ENCODE measurements around the gene GSDMA. TPM values are rescaled to one million over a fixed set of nuclear protein-coding genes. Genes with fewer than 3 reads are reported as not detected.

Gene GSDMA
- total RNA-seq, 1 donor from 2014 or later, result not detected

- peaks cover 47% of the 10 kb centered on the region for H3K36me3 Mint-ChIP-seq (ENCODE audit: low read depth, unreplicated experiment)
- no peak overlapping the region for H3K27ac Mint-ChIP-seq (ENCODE audit: unreplicated experiment)
- H3K27me3 Mint-ChIP-seq (ENCODE audit: unreplicated experiment), result peaks cover 3% of the 10 kb centered on the region
- no peak for TF ChIP-seq CTCF (IDR thresholded peaks at IDR 0.05; ENCODE audit: unreplicated experiment)
- peak overlapping the region; percentile 42 for H3K4me3 Mint-ChIP-seq (ENCODE audit: unreplicated experiment)
- no peaks in the 10 kb centered on the region for H3K4me1 Mint-ChIP-seq (ENCODE audit: unreplicated experiment)
- no peak for DNase-seq (ENCODE audit: low spot score)
- no peaks in the 10 kb centered on the region for H3K9me3 Mint-ChIP-seq (ENCODE audit: unreplicated experiment)
Measured at GRCh38 chr17:40025559-40025958, 62.8 kb downstream of the GSDMA start.

GRCh38 chr17:40025991-40026815 lies 63.4 kb downstream of the GSDMA start:
- no peaks in the 10 kb centered on the region for H3K9me3 Mint-ChIP-seq (ENCODE audit: unreplicated experiment)
- H3K27ac Mint-ChIP-seq (ENCODE audit: unreplicated experiment), result no peak overlapping the region
- peaks cover 5% of the 10 kb centered on the region for H3K27me3 Mint-ChIP-seq (ENCODE audit: unreplicated experiment)
- no peaks in the 10 kb centered on the region for H3K4me1 Mint-ChIP-seq (ENCODE audit: unreplicated experiment)
- peak overlapping the region; percentile 48 for H3K4me3 Mint-ChIP-seq (ENCODE audit: unreplicated experiment)
- H3K36me3 Mint-ChIP-seq (ENCODE audit: low read depth, unreplicated experiment), result peaks cover 48% of the 10 kb centered on the region
- TF ChIP-seq CTCF (IDR thresholded peaks at IDR 0.05; ENCODE audit: unreplicated experiment), result no peak
- DNase-seq (ENCODE audit: low spot score), result no peak

GRCh38 chr17:40026816-40027613 lies 64.2 kb downstream of the GSDMA start:
- Mint-ChIP-seq H3K27me3 (ENCODE audit: unreplicated experiment) (peaks cover 6% of the 10 kb centered on the region), H3K4me3 (ENCODE audit: unreplicated experiment) (no peak overlapping the region), H3K36me3 (ENCODE audit: low read depth, unreplicated experiment) (peaks cover 42% of the 10 kb centered on the region), H3K9me3 (ENCODE audit: unreplicated experiment) (no peaks in the 10 kb centered on the region), H3K4me1 (ENCODE audit: unreplicated experiment) (no peaks in the 10 kb centered on the region), H3K27ac (ENCODE audit: unreplicated experiment) (no peak overlapping the region)
- DNase-seq (ENCODE audit: low spot score), result peak; percentile 80
- TF ChIP-seq CTCF (IDR thresholded peaks at IDR 0.05; ENCODE audit: unreplicated experiment), result peak; percentile 91

Small RNA genes lying within 50 kb of the gene (microRNA-seq; reads per million reads assigned to microRNA genes)
- 2.6 reads per million, percentile 35 among the genes with 10 or more reads in this experiment for gene MIR6884 (ENCODE audit: unreplicated experiment)

Other genes with a start within 250 kb of the GSDMA start
- 15.5 TPM for gene MIEN1, start 232.5 kb upstream of the GSDMA start, total RNA-seq (ENCODE audit: unreplicated experiment)
- 1.3 TPM for gene GRB7, start 225.1 kb upstream of the GSDMA start, total RNA-seq (ENCODE audit: unreplicated experiment)
- gene IKZF3, start 98.7 kb upstream of the GSDMA start, total RNA-seq (ENCODE audit: unreplicated experiment), result not detected
- gene ZPBP2, start 94.8 kb upstream of the GSDMA start, total RNA-seq (ENCODE audit: unreplicated experiment), result not detected
- 9.0 TPM for gene GSDMB, start 44.4 kb upstream of the GSDMA start, total RNA-seq (ENCODE audit: unreplicated experiment)
- 49.3 TPM for gene ORMDL3, start 35.4 kb upstream of the GSDMA start, total RNA-seq (ENCODE audit: unreplicated experiment)
- gene LRRC3C, start 35.3 kb upstream of the GSDMA start, total RNA-seq (ENCODE audit: unreplicated experiment), result not detected
- 132 TPM for gene PSMD3, start 17.8 kb downstream of the GSDMA start, total RNA-seq (ENCODE audit: unreplicated experiment)
- gene CSF3, start 52.4 kb downstream of the GSDMA start, total RNA-seq (ENCODE audit: unreplicated experiment), result not detected
- 111 TPM for gene MED24, start 91.4 kb downstream of the GSDMA start, total RNA-seq (ENCODE audit: unreplicated experiment)
- gene THRA, start 100.0 kb downstream of the GSDMA start, total RNA-seq (ENCODE audit: unreplicated experiment), result 13.6 TPM
- gene NR1D1, start 137.6 kb downstream of the GSDMA start, total RNA-seq (ENCODE audit: unreplicated experiment), result 2.6 TPM
- gene MSL1, start 159.0 kb downstream of the GSDMA start, total RNA-seq (ENCODE audit: unreplicated experiment), result 96.2 TPM
- 96.4 TPM for gene CASC3, start 177.5 kb downstream of the GSDMA start, total RNA-seq (ENCODE audit: unreplicated experiment)
- gene RAPGEFL1, start 214.5 kb downstream of the GSDMA start, total RNA-seq (ENCODE audit: unreplicated experiment), result 18.3 TPM